C4-2B (cell line): Measurements from ENCODE around the gene TDP1.

ENCODE experiments used
- H3K27ac ChIP-seq: fragments of 450-650 bp; 2 replicates; pipeline ENCODE4 v1.5.1; 2017
- ZFX ChIP-seq: fragments of 450-650 bp; IDR thresholded peaks from 2 replicates; pipeline ENCODE4 v1.6.1; 2017
- TF ChIP-seq, protein P1 (sequence below): fragments of 450-650 bp; conservative IDR thresholded peaks from 2 replicates; pipeline ENCODE4 v1.5.1; 2017; ENCODE audit warnings: mild to moderate bottlenecking

The TDP1 gene

GRCh38 chr14:89922031-89922907 is 33.5 kb upstream of the TDP1 start:
- TF ChIP-seq ZFX, result no peak
- TF ChIP-seq, protein P1, sequence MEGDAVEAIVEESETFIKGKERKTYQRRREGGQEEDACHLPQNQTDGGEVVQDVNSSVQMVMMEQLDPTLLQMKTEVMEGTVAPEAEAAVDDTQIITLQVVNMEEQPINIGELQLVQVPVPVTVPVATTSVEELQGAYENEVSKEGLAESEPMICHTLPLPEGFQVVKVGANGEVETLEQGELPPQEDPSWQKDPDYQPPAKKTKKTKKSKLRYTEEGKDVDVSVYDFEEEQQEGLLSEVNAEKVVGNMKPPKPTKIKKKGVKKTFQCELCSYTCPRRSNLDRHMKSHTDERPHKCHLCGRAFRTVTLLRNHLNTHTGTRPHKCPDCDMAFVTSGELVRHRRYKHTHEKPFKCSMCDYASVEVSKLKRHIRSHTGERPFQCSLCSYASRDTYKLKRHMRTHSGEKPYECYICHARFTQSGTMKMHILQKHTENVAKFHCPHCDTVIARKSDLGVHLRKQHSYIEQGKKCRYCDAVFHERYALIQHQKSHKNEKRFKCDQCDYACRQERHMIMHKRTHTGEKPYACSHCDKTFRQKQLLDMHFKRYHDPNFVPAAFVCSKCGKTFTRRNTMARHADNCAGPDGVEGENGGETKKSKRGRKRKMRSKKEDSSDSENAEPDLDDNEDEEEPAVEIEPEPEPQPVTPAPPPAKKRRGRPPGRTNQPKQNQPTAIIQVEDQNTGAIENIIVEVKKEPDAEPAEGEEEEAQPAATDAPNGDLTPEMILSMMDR, result no peak
- no peak overlapping the region for H3K27ac ChIP-seq

DNA sequence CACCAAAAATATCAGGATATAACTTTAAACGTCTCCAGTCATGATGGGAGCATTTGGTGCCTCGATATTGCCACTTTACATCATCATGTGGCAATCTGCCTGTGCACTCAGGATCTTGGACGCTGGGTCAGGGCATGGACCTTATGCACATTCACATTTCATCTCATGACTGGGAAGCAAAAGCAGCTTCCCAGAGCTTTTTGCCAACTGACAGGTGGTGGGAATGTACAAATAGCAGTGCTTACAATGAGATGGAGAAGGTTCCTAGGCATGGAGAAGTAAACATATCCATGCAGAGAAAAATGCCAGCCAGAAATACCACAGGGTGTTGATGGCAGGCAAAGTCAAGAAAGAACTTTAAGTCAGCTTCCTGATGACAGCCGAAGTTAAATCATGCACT is 31.5 kb upstream of the TDP1 start:
- H3K27ac ChIP-seq, result no peak overlapping the region
- TF ChIP-seq, protein P1, result no peak
- no peak for TF ChIP-seq ZFX

- no peak overlapping the region for H3K27ac ChIP-seq
- TF ChIP-seq ZFX, result no peak
- TF ChIP-seq, protein P1, result no peak
Observed at GRCh38 chr14:89926694-89927093, 29.0 kb upstream of the TDP1 start.

GRCh38 chr14:89927186-89927865 is 28.4 kb upstream of the TDP1 start:
- TF ChIP-seq, protein P1, result no peak
- no peak for TF ChIP-seq ZFX
- H3K27ac ChIP-seq, result no peak overlapping the region

- TF ChIP-seq, protein P1, result no peak
- no peak for TF ChIP-seq ZFX
Observed at GRCh38 chr14:89933002-89933401, 22.7 kb upstream of the TDP1 start.

DNA sequence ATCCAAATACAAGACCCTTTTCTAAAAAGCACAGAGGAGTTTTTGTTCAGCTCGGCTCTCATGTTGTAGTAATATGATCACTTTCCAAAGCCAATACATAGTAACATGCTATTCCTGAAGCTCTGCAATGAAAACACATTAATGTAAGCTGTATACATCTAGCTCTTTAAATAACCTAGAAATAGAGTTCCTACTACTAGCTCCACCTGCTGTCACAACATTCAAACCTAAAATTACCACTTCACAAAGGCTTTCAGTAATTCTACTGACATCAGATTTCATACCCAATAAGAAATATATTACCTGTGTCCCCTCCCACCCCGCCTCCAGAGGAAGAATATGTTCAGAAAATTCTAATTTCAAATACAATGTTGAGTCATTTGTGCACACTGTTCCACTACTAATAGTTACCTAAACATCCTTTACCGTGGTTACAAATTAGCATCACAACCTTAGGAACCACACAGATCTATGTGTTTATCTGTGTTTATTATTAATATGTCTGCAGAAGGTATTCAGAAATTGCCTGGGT is 19.0 kb upstream of the TDP1 start:
- TF ChIP-seq ZFX, result no peak
- TF ChIP-seq, protein P1, result peak; percentile 45
- H3K27ac ChIP-seq, result no peak overlapping the region

More at GRCh38 chr14:89933002-89933401, 22.7 kb upstream of the TDP1 start:
- H3K27ac ChIP-seq, result no peak overlapping the region

DNA sequence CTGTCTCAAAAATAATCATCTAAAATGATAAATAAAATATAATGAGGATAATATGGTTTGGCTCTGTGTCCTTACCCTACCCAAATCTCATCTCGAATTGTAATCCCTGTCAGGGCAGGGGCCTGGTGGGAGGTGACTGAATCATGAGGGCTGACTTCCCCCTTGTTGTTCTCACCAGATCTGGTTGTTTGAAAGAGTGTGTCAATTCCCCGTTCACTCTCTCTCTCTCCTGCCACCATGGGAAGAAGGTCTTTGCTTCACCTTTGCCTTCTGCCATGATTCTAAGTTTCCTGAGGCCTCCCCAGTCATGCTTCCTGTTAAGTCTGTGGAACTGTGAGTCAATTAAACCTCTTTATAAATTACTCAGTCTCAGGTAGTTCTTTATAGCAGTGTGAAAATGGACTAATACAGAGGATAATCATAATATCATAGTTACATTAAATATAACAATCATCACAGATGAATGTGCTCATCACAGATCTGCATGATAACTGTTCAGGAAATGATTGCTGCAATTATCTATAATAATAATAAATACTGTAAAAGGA is 13.8 kb upstream of the TDP1 start:
- TF ChIP-seq, protein P1, result no peak
- TF ChIP-seq ZFX, result no peak
- H3K27ac ChIP-seq, result no peak overlapping the region
